Activated CD4-positive, alpha-beta T cell treated with anti-CD3 and anti-CD28 coated beads, Interleukin-2, amount 10 ng/mL, durations not matched to agents 24 days and 14 days (primary cell): ENCODE results near the gene TTC27. TPM values are rescaled to one million over a fixed set of nuclear protein-coding genes. Genes with fewer than 3 reads are reported as not detected.

Experiments used
- DNase-seq: peaks from one replicate; pipeline ENCODE4 v3.0.0; 2022
- H3K27ac Mint-ChIP-seq: one replicate; pipeline ENCODE4 v1.8.0; 2022; ENCODE audit warnings: mild to moderate bottlenecking, mixed read lengths
- H3K27me3 Mint-ChIP-seq: one replicate; pipeline ENCODE4 v1.8.0; 2022; ENCODE audit warnings: mixed read lengths
- H3K36me3 Mint-ChIP-seq: one replicate; pipeline ENCODE4 v1.8.0; 2022; ENCODE audit warnings: low read depth, mild to moderate bottlenecking, mixed read lengths
- H3K4me1 Mint-ChIP-seq: one replicate; pipeline ENCODE4 v1.8.0; 2021; ENCODE audit warnings: mixed read lengths
- H3K4me3 Mint-ChIP-seq: one replicate; pipeline ENCODE4 v1.8.0; 2022; ENCODE audit warnings: mild to moderate bottlenecking, moderate library complexity, mixed read lengths
- H3K9me3 Mint-ChIP-seq: one replicate; pipeline ENCODE4 v1.8.0; 2021; ENCODE audit warnings: mixed read lengths
- intact Hi-C: fragments of 100-400 bp; cut with micrococcal nuclease; formaldehyde crosslinking; loops from one replicate; pipeline ENCODE4 v1.15.1; 2023
- total RNA-seq: library from RNA; stranded (reverse); gene quantifications from 2 replicates; pipeline ENCODE4 v1.2.3, GENCODE V29; 2022

TTC27 gene
- total RNA-seq, 1 donor from 2014 or later: 40.8 TPM

DNA sequence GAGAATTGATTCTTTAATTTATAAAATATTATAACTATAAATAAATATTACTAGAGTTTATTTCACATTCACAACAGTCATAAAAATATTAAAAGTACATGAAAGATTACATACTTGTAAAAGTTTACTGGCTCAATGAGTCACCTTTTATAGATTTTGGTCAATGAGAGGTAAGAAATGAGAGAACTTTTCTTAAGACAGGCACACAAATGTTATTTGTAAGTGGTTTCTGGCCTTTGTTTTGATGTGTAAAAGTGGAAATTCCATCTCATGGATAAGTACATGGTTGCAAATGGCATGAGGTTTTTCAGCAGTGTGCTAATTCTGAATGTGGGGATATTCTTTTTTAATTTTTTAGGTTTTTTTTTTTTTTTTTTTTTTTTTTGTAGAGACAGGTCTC, 63.8 kb downstream of the TTC27 start:
- Mint-ChIP-seq H3K27me3 (no peaks in the 10 kb centered on the region), H3K27ac (peak overlapping the region; percentile 49), H3K4me3 (no peak overlapping the region), H3K9me3 (no peaks in the 10 kb centered on the region), H3K4me1 (peaks cover 6% of the 10 kb centered on the region), H3K36me3 (peaks cover 6% of the 10 kb centered on the region)
- DNase-seq: no peak
- intact Hi-C loops: no loop called here

- intact Hi-C loops: no loop called here
- no peak overlapping the region for H3K4me3 Mint-ChIP-seq
- H3K4me1 Mint-ChIP-seq: peaks cover 8% of the 10 kb centered on the region
These were observed 68.6 kb downstream of the TTC27 start for GRCh38 chr2:32696439-32696838.

GRCh38 chr2:32697156-32697555, 69.3 kb downstream of the TTC27 start:
- intact Hi-C loops: no loop called here
- Mint-ChIP-seq H3K27me3 (no peaks in the 10 kb centered on the region), H3K9me3 (no peaks in the 10 kb centered on the region), H3K36me3 (peaks cover 4% of the 10 kb centered on the region), H3K27ac (no peak overlapping the region), H3K4me3 (no peak overlapping the region), H3K4me1 (peaks cover 14% of the 10 kb centered on the region)
- no peak for DNase-seq

More at GRCh38 chr2:32696439-32696838, 68.6 kb downstream of the TTC27 start:
- H3K36me3 Mint-ChIP-seq: peaks cover 5% of the 10 kb centered on the region
- no peak overlapping the region for H3K27ac Mint-ChIP-seq
- H3K9me3 Mint-ChIP-seq: no peaks in the 10 kb centered on the region
- no peaks in the 10 kb centered on the region for H3K27me3 Mint-ChIP-seq
- no peak for DNase-seq

- Mint-ChIP-seq H3K9me3 (no peaks in the 10 kb centered on the region), H3K27ac (no peak overlapping the region), H3K27me3 (no peaks in the 10 kb centered on the region), H3K36me3 (peaks cover 13% of the 10 kb centered on the region), H3K4me1 (peaks cover 18% of the 10 kb centered on the region), H3K4me3 (no peak overlapping the region)
- intact Hi-C loops: no loop called here
- DNase-seq: no peak
These were observed 71.3 kb downstream of the TTC27 start for GRCh38 chr2:32699151-32699550.

GRCh38 chr2:32701806-32702205, 74.0 kb downstream of the TTC27 start:
- Mint-ChIP-seq H3K36me3 (peaks cover 19% of the 10 kb centered on the region), H3K9me3 (no peaks in the 10 kb centered on the region), H3K4me1 (peaks cover 18% of the 10 kb centered on the region), H3K27ac (no peak overlapping the region), H3K27me3 (no peaks in the 10 kb centered on the region), H3K4me3 (no peak overlapping the region)
- DNase-seq: no peak
- intact Hi-C loops: no loop called here

- Mint-ChIP-seq H3K36me3 (peaks cover 22% of the 10 kb centered on the region), H3K27ac (no peak overlapping the region), H3K4me1 (peaks cover 15% of the 10 kb centered on the region), H3K27me3 (no peaks in the 10 kb centered on the region), H3K9me3 (no peaks in the 10 kb centered on the region), H3K4me3 (no peak overlapping the region)
- intact Hi-C loops: no loop called here
- no peak for DNase-seq
These were observed 74.6 kb downstream of the TTC27 start for GRCh38 chr2:32702303-32703064.

GRCh38 chr2:32706815-32707579, 79.1 kb downstream of the TTC27 start:
- intact Hi-C loops: no loop called here
- Mint-ChIP-seq H3K27me3 (no peaks in the 10 kb centered on the region), H3K9me3 (no peaks in the 10 kb centered on the region), H3K4me1 (peaks cover 5% of the 10 kb centered on the region), H3K27ac (no peak overlapping the region), H3K4me3 (no peak overlapping the region), H3K36me3 (peaks cover 27% of the 10 kb centered on the region)
- DNase-seq: no peak

GRCh38 chr2:32711219-32711618, 83.4 kb downstream of the TTC27 start:
- Mint-ChIP-seq H3K9me3 (peaks cover 4% of the 10 kb centered on the region), H3K27ac (no peak overlapping the region), H3K4me3 (no peak overlapping the region), H3K27me3 (no peaks in the 10 kb centered on the region), H3K4me1 (peaks cover 11% of the 10 kb centered on the region), H3K36me3 (peaks cover 36% of the 10 kb centered on the region)
- intact Hi-C loops: no loop called here
- DNase-seq: no peak

GRCh38 chr2:32711908-32712501, 84.2 kb downstream of the TTC27 start:
- Mint-ChIP-seq H3K9me3 (peaks cover 4% of the 10 kb centered on the region), H3K27me3 (no peaks in the 10 kb centered on the region), H3K36me3 (peaks cover 36% of the 10 kb centered on the region), H3K27ac (no peak overlapping the region), H3K4me1 (peaks cover 13% of the 10 kb centered on the region), H3K4me3 (no peak overlapping the region)
- DNase-seq: no peak
- intact Hi-C loops: no loop called here

DNA sequence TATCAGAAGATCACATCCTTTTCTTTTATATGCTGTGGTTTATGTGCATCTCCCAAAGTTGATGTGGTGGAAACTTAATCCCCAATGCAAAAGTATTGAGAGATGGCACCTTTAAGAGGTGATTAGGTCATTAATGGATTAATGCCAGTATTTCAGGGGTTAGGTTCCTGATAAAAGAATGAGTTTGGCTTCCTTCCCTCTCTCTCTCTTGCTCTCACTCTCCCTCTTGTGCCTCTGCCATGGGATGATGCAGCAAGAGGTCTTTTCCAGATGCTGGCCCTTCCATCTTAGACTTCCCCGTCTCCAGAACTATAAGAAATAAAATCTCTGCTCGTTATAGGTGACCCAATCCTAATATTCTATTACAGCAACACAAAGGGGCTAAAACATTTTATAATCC, 85.0 kb downstream of the TTC27 start:
- H3K4me1 Mint-ChIP-seq: peaks cover 13% of the 10 kb centered on the region
- intact Hi-C loops: no loop called here
- H3K36me3 Mint-ChIP-seq: peaks cover 37% of the 10 kb centered on the region

DNA sequence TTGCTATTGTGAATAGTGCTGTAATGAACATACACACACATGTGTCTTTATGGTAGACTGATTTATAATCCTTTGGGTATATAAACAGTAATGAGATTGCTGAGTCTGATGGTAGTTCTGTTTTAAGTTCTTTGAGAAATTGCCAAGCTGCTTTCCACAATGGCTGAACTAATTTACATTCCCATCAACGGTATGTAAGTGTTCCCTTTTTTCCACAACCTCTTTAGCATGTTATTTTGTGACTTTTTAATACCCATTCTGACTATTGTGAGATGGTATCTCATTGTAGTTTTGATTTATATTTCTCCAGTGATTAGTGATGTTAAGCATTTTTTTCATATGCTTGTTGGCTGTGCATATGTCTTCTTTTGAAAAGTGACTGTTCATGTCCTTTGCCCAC, 86.7 kb downstream of the TTC27 start:
- intact Hi-C loops: no loop called here
- Mint-ChIP-seq H3K36me3 (peaks cover 34% of the 10 kb centered on the region), H3K9me3 (peaks cover 4% of the 10 kb centered on the region), H3K4me3 (no peak overlapping the region), H3K27me3 (no peaks in the 10 kb centered on the region), H3K4me1 (peaks cover 13% of the 10 kb centered on the region), H3K27ac (no peak overlapping the region)
- DNase-seq: no peak

More for the DNA sequence above, 85.0 kb downstream of the TTC27 start:
- Mint-ChIP-seq H3K9me3 (peaks cover 4% of the 10 kb centered on the region), H3K27ac (no peak overlapping the region), H3K27me3 (no peaks in the 10 kb centered on the region), H3K4me3 (no peak overlapping the region)
- DNase-seq: no peak

DNA sequence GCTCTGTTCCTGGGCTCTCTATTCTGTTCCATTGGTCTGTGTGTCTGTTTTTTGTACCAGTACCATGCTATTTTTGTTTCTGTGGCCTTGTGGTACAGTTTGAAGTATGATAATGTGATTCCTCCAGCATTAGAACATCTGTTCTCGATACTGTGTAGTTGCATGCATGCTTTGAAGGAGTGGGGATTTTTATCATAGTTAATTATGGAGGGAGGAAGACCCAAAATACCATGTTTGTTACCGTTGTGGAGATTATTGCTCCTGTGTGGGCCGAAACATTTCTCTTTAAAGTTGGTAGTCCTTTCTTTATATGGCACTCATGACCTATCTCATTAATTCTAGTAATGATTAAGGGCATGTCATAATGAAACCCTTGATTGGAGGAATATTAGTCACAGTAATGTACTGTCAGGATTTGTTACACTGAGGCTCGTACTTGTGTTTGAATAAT, 87.6 kb downstream of the TTC27 start:
- Mint-ChIP-seq H3K36me3 (peaks cover 34% of the 10 kb centered on the region), H3K4me3 (peak overlapping the region; percentile 11), H3K9me3 (peaks cover 4% of the 10 kb centered on the region), H3K27ac (peak overlapping the region; percentile 82), H3K27me3 (no peaks in the 10 kb centered on the region), H3K4me1 (peaks cover 13% of the 10 kb centered on the region)
- DNase-seq: no peak
- intact Hi-C loops: no loop called here

DNA sequence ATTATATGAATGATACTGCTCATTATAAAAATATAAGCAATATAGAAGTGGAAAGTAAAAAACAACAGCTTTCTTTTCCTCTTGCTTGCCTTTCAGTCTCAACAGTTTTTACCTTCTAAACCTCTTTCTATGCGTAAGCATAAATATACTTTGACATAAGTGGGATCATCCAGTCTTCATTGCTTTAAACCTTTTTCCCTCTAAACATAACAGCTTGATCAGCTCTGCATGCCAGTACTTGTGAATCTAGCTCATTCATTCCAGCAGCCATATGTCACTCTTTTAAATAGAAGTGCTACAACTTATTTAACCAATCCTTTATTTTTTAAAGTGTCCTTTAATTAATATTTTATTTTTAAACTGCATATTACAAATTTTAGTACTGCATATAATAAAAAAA, 88.1 kb downstream of the TTC27 start:
- H3K9me3 Mint-ChIP-seq: peaks cover 4% of the 10 kb centered on the region
- peaks cover 34% of the 10 kb centered on the region for H3K36me3 Mint-ChIP-seq
- no peak overlapping the region for H3K4me3 Mint-ChIP-seq
- peaks cover 13% of the 10 kb centered on the region for H3K4me1 Mint-ChIP-seq
- DNase-seq: no peak
- H3K27me3 Mint-ChIP-seq: no peaks in the 10 kb centered on the region
- H3K27ac Mint-ChIP-seq: no peak overlapping the region
- intact Hi-C loops: no loop called here

DNA sequence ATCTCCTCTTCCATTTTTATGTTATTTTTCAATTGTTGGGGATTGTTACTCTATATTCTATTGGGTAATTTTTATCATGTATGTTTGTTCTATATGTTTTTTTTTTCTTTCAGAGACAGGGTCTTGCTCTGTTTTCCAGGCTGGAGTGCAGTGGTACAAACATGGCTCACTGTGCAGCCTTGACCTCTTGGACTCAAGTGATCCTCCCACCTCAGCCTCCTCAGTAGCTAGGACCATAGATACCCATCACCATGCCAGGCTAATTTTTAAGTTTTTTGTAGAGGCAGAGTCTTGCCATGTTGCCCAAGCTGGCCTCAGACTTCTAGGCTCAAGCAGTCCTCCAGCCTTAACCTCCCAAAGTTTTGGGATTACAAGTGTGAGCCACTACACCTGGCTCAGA, 88.7 kb downstream of the TTC27 start:
- no peak overlapping the region for H3K4me3 Mint-ChIP-seq
- H3K4me1 Mint-ChIP-seq: peaks cover 13% of the 10 kb centered on the region
- no peak overlapping the region for H3K27ac Mint-ChIP-seq
- H3K27me3 Mint-ChIP-seq: no peaks in the 10 kb centered on the region
- H3K9me3 Mint-ChIP-seq: peaks cover 4% of the 10 kb centered on the region
- intact Hi-C loops: no loop called here
- peaks cover 34% of the 10 kb centered on the region for H3K36me3 Mint-ChIP-seq
- DNase-seq: no peak
